ENCODE measurements around the gene CDH4.

CDH4 gene

GRCh38 chr20:61657721-61658377 lies 405.8 kb downstream of the CDH4 start:
- no peaks in the 10 kb centered on the region; the same call in 1 of the 2 replicates for H3K27me3 ChIP-seq (ENCODE audit: low read length)
- H3K9me3 ChIP-seq (ENCODE audit: insufficient read depth, low read length) = no peaks in the 10 kb centered on the region
- H3K9me2 ChIP-seq (replicated peaks; ENCODE audit: insufficient read depth, low read length) = no peaks in the 10 kb centered on the region
- H4K20me1 ChIP-seq (ENCODE audit: low read depth, low read length) = no peaks in the 10 kb centered on the region
- no peaks in the 10 kb centered on the region for H3K79me2 ChIP-seq (ENCODE audit: insufficient read depth, low read length)
- no peaks in the 10 kb centered on the region for H3F3A ChIP-seq (ENCODE audit: insufficient read depth)
- no peak overlapping the region for H3K27ac ChIP-seq (ENCODE audit: low read depth, low read length)
- no peak overlapping the region for H3K4me3 ChIP-seq (ENCODE audit: insufficient read depth, low read length, poor library complexity, severe bottlenecking)
- no peak overlapping the region for H3K9ac ChIP-seq (ENCODE audit: low read length)
- TF ChIP-seq EZH2phosphoT487 (conservative IDR thresholded peaks at IDR 0.05; ENCODE audit: low read length) = no peak
- TF ChIP-seq CTCF (IDR thresholded peaks at IDR 0.05; ENCODE audit: insufficient read depth, low read length, poor library complexity, severe bottlenecking) = no peak
- H3K36me3 ChIP-seq (ENCODE audit: low read length) = no peaks in the 10 kb centered on the region
- no peak overlapping the region for H2AFZ ChIP-seq (ENCODE audit: low read depth, low read length, severe bottlenecking)
- H3K4me2 ChIP-seq (ENCODE audit: low read depth, low read length, poor library complexity, severe bottlenecking) = no peak overlapping the region

GRCh38 chr20:61658563-61658962 lies 406.5 kb downstream of the CDH4 start:
- H3K9ac ChIP-seq (ENCODE audit: low read length) = no peak overlapping the region
- H3K36me3 ChIP-seq (ENCODE audit: low read length) = no peaks in the 10 kb centered on the region
- H3K9me2 ChIP-seq (replicated peaks; ENCODE audit: insufficient read depth, low read length) = no peaks in the 10 kb centered on the region
- no peak overlapping the region for H3K4me3 ChIP-seq (ENCODE audit: insufficient read depth, low read length, poor library complexity, severe bottlenecking)
- no peaks in the 10 kb centered on the region for H3F3A ChIP-seq (ENCODE audit: insufficient read depth)
- no peak overlapping the region for H3K27ac ChIP-seq (ENCODE audit: low read depth, low read length)
- TF ChIP-seq EZH2phosphoT487 (conservative IDR thresholded peaks at IDR 0.05; ENCODE audit: low read length) = no peak
- TF ChIP-seq CTCF (IDR thresholded peaks at IDR 0.05; ENCODE audit: insufficient read depth, low read length, poor library complexity, severe bottlenecking) = no peak
- no peaks in the 10 kb centered on the region for H4K20me1 ChIP-seq (ENCODE audit: low read depth, low read length)
- H3K9me3 ChIP-seq (ENCODE audit: insufficient read depth, low read length) = no peaks in the 10 kb centered on the region
- H3K79me2 ChIP-seq (ENCODE audit: insufficient read depth, low read length) = no peaks in the 10 kb centered on the region
- H3K4me2 ChIP-seq (ENCODE audit: low read depth, low read length, poor library complexity, severe bottlenecking) = no peak overlapping the region
- H2AFZ ChIP-seq (ENCODE audit: low read depth, low read length, severe bottlenecking) = no peak overlapping the region
- H3K27me3 ChIP-seq (ENCODE audit: low read length) = no peaks in the 10 kb centered on the region; the same call in 1 of the 2 replicates

GRCh38 chr20:61659246-61659993 lies 407.4 kb downstream of the CDH4 start:
- no peak overlapping the region for H3K27ac ChIP-seq (ENCODE audit: low read depth, low read length)
- H3K36me3 ChIP-seq (ENCODE audit: low read length) = no peaks in the 10 kb centered on the region
- no peaks in the 10 kb centered on the region for H3K9me2 ChIP-seq (replicated peaks; ENCODE audit: insufficient read depth, low read length)
- no peaks in the 10 kb centered on the region; the same call in 1 of the 2 replicates for H3K27me3 ChIP-seq (ENCODE audit: low read length)
- H3K9me3 ChIP-seq (ENCODE audit: insufficient read depth, low read length) = no peaks in the 10 kb centered on the region
- H3K4me3 ChIP-seq (ENCODE audit: insufficient read depth, low read length, poor library complexity, severe bottlenecking) = no peak overlapping the region
- no peaks in the 10 kb centered on the region for H4K20me1 ChIP-seq (ENCODE audit: low read depth, low read length)
- no peaks in the 10 kb centered on the region for H3K79me2 ChIP-seq (ENCODE audit: insufficient read depth, low read length)
- no peak for TF ChIP-seq EZH2phosphoT487 (conservative IDR thresholded peaks at IDR 0.05; ENCODE audit: low read length)
- no peak for TF ChIP-seq CTCF (IDR thresholded peaks at IDR 0.05; ENCODE audit: insufficient read depth, low read length, poor library complexity, severe bottlenecking)
- H3F3A ChIP-seq (ENCODE audit: insufficient read depth) = no peaks in the 10 kb centered on the region
- no peak overlapping the region for H2AFZ ChIP-seq (ENCODE audit: low read depth, low read length, severe bottlenecking)
- no peak overlapping the region for H3K4me2 ChIP-seq (ENCODE audit: low read depth, low read length, poor library complexity, severe bottlenecking)
- no peak overlapping the region for H3K9ac ChIP-seq (ENCODE audit: low read length)
